COLO668 (cell line): ENCODE results near the gene CBX7.

ENCODE experiments used
- DNase-seq: peaks from one replicate; lab custom pipeline; 2025; ENCODE audit not compliant: unreplicated experiment; lab: John Stamatoyannopoulos, UW

The CBX7 gene

DNA sequence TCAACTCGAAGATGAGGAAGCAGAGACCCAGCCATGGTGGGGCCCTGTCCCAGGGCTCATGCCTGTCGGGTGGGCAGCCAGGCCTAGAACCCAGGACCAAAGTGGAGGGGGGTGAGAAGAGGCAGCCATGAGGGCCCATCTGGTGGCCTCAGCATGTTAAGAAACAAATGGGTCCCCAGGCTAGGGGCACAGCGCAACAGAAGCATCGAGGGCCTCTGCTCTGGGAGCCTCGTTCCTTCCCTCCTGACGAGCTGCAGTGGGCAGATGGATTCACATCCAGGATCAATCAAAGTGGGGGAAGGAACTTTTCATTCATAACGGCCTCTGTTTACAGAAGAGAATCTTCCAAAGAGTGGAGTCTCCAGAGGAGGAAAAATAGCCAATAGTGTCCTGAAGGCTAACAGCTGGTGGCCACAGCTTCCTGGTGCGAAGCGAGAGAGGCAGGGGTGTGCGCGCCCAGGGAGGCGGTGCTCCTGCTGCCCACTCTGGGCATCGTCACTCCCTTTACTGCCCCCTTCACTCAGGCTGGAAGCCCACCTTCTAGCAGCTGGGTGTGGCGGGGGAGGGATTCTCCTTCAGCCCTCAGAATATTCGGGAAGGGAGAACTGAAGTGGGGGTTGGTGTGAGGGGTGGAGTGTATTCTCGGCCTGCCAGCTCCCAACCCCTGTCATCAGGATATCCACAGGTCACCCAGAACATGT is 4.3 kb downstream of the CBX7 start:
- DNase-seq, result no peak

DNA sequence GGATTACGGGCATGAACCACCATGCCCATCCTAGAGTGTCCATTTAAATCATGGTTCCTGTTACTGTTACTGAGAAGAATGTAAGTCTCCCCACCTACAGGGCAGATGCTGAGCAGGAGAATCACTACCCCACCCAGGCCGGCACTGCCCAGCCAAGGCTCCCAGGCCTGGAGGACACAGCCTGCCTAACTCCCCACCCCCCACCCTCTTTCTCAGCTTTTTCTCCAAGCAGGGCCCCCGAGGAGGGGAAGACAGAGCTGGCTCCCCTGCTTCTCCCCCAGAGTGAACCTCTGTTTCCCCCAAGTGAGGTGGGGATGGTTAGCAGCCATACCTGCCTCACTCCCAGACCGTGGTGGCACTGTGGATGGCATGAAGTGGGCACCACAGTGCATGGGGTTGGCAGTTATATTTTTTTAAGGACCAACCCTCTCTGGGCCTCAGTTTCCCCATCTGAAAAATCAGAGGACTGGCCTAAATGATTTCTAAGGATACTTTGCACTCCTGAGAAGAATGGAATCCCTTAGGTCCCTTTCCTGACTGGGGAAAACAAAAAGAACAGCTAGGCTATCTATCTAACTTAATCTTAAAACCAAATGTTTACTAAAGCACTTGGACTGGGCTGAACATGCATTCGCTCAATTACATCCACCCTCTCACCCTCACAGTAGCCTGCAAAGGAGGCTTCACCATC is 5.0 kb downstream of the CBX7 start:
- DNase-seq, result no peak

DNA sequence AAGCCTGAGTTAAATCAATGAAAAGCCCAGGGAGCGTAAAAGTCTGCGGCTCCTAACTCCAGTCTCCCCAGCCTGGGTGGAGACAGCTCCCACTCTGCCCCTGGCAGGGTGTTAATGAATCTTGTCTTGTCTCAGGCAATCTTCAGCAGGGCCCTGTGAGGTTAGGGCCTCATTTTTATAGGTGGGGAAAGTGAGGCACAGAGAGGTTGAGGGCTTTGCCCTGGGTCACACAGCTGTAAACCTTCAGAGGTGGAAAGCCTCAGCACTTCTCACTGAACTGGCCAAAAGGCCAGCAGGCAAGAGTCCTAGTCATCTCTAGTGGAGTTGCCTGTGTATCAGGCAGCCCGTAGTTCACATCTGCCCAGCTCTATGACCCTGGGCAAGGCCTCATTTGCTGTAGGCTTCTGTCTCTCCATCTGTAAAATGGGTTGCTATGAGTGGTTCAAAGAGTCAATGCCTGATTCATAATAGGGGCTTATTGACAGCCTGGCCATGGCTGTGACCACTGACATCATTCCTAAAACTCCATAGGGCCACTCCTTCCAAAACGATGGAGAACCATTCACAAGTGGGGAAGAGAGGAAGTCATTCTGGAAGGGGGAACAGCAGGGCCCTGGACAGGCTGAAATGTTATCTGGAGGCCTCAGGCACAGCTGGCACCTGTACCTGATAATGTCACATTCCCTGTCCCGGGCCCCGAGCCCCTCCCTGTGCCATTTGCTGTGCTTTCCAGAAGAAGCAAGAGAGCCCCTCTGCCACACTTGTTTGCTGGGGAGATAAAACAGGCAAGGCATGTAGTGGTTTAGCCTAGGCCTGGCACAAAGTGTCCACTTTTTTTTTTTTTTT is 6.0 kb downstream of the CBX7 start:
- no peak for DNase-seq

DNA sequence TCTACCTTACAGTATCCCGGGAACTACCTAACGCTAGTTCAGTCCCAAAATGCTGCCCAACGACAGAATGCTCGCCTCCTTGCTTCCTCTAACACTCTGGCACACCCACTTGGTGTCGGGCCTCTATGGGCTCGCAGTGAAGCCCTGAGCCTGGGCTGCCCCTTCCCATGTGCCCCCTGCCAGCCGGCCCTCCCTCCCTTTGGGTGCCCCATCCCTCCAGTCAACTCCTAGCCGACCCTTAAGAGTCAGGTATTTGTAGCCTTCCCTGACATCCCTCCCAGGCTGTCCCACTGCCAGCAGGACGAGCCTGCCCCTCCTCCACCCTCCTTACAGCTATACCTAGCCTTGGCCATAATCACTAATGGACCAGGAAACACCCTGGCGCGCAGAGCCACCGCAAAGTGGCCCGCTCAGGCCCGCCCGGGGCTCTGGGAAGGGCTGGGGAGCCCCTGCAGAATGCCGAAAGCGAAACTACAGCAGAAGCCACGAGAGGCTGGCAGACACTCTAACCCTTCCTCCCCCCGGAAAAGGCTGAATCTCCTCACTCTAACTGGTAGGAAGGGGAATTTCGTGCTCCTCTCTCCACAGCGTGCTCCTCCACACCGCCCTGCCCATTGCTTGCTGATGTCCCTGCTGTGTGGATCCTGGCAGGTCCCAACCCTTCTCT is 8.2 kb downstream of the CBX7 start:
- peak; percentile 32 for DNase-seq

DNA sequence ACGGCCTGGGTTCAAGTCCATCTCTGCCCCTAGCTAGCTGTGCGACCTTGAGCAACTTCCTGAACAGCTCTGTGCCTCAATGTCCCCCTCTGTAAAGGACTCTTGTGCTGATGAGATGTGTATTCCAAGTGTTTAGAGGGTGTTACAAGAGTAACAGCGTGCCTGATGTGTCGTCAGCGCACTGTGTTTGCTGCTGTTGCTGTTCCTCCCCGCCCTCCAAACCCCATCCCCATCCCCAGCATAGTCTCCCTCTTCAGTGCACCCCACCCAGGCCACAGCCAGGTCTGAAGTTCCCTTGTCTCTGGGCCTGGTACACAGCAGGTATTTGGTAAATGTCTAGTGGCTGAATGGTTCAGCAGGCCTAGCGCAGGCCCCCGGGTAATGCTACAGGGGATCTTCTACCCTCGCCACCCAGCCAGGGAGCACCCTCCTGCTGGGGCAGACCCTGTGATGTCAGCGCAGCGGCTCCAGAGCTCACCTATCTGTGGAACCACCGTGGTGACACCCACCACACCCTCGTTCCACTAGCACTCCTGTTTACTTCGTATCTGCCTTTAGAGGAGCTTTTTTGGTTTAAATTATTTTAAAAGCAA is 10.3 kb downstream of the CBX7 start:
- no peak for DNase-seq

DNA sequence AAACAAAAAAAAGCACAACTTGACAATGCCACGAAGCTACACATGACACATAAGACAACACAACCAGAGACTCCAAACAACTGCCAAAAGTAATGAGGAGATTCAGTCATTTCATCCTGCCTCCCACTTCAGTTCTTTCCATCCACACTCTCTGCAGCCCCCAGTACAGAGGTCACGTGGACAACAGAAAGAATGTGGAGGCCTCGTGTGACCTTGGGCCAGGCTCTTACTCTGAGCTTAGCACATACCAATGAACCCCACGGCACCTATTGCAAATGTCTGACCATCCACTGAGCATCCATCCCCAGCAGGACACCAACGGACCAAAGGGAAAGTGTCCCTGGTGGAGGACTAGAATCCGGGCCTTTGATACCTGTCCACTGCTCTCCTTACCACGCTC is 12.5 kb downstream of the CBX7 start:
- DNase-seq, result no peak

DNA sequence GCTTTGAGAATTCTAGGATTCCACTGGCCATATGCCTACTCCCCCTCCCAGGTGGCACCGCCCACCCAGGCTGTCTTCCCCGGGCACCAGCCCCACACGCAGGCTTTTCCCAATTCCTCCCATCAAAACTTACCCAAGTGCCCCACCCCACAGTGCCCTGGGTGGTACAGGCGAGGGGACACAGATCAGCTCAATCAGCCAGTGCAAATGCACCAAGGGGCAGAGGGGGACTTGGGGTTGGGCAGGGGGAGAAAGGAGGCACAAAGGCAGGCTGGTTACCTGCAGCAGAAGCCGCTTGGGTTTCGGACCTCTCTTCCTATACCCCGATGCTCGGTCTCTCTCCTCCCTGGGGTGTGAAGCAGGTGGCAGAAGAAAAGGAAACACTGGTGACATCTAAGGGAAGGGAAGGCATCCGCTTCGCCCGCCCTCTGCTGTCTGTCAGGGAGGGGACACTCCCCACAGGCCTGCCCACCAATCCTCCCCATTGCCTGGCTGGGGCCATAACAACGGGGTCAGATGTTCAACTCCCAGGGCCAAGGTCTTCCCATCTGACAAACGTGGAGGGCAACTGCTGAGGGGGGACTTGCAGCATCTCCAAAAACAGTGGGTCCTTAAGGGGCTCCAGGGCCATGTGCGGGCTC is 14.0 kb downstream of the CBX7 start:
- DNase-seq, result no peak

DNA sequence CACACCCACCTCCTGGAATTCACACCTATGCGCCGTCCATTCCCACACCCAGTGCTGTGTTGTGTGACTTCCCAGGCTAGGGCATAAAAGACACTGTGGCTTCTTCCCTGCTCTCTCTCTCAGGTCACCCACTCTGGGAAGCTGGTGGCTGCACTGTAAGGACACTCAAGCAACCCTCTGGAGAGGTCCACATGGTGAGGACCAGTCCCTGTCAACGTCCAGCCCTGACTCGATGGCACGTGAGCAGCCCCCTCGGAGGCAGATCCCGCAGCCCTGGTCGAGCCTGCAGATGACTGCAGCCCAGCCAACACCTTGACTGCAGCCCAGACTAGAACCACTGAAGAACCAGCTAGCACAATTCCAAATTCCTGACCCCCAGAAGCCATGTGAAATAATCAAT is 16.2 kb downstream of the CBX7 start:
- no peak for DNase-seq

DNA sequence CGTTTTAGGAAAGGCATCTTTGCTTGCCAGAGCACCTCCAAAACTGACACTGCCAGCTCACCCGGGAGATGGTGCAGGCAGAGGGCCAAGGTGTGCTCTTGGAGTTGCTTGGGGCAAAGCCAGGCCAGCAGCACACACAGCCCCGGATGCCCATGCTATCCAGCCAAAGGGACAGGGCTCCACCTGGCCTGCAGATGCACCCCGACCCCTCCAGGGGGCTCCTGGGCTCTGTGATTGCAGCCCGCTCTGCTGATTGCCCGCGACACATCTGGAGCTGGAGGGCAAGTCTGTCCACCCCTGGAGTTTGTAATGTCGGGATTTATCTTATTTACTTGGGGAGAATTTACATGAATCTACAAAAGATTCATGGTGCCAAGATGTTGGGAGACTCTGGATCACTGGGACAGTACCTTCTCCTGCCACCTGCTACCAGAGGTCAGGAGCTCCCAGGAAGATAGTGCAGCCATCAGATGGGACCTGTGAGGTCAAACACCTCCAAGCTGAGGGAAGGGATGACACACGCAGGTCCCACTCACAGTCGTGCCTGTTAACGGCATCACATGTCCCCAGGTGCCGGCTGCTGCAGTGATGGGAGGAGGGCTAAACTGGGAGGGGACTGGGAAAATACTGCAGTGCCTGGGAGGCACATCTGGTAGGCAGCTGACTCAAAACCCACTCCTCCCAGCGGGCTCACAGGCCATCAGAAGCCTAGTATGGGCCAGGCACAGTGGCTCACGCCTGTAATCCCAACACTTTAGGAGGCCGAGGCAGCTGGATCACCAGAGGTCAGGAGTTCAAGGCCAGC is 17.2 kb downstream of the CBX7 start:
- peak; percentile 60 for DNase-seq

DNA sequence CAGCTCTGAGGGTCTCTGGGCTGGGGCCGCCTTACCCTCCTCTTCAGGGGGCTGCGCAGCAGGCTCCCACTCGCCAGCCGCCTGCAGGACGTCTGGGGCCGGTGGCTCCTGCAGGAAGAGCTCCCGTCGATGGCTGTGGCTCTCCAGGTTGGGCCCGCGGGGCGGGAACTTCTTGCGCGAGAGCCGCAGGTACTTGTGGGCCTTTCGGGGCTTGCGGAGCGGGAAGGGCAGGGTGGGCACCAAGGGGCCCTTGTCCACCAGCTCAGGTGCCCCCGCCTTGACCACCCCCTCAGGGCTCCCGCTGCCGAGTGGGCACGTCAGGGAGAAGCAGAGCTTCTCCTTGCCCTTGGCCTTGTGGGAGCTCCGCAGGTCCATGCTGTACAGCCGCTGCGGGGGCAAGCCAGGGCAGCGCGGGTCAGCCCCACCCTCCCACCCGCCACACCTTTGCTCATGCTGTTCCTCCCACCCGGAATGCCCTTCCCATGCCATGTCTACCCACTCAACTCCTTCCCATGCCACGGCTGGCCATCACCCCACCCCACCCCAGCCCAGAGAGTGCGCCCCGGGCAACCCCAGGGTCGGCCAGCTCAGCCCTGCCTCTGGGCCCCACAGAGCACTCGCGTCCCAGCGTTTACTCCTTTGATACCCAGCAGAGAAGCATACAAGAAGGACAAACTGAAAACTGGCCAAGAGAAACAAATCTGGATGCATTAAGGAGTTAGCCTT is 18.0 kb downstream of the CBX7 start:
- DNase-seq, result no peak

DNA sequence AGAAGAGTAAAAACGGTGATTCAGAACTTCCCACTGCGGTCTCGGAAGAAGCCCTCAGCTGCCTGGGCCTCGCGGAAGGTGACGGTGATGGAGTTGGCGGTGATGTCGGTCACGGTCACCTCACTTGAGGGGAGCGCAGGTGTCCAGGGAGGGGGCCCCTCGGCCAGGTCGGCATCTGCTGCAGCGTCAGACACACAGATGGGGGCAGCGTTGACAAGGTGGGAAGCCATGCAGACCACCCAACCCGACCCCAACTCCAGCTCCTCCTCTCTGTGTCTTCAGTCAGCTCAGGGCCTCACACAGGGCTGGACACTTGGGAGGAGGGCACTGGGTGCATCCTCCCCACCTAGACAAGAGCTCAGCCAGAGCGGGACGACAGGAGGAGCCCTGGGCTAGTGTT is 18.6 kb downstream of the CBX7 start:
- DNase-seq, result no peak

DNA sequence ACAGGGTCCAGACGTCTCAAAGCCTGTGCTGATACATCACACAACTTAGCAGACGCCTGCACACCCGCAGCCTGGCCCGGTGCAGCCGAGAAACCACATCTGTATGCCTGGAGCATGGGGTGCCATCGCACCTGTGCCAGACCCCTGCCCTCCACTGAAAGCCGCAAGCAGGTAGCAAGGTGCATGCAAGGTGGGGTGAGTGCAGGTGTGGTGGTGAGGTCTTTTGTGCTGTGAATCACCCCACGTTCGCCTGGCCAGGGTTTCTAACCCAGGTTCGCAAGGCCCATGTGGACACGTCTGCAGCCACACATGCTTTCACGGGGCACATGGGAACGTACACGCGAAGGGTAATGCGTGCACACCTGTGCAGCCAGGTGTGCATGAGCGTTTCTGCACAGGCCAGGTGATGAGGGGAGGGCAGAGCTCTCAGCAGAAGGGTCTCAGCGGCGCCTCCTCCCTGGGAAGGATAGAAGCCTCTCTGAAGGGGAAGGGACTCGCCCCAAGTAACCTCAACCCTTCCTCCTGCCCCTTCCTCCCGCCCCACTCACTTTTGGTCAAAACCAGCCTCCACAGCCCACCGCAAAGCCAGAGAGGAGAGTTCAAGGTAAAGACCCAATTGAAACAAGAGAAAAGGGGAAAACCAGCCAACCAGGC is 19.5 kb downstream of the CBX7 start:
- DNase-seq, result no peak

DNA sequence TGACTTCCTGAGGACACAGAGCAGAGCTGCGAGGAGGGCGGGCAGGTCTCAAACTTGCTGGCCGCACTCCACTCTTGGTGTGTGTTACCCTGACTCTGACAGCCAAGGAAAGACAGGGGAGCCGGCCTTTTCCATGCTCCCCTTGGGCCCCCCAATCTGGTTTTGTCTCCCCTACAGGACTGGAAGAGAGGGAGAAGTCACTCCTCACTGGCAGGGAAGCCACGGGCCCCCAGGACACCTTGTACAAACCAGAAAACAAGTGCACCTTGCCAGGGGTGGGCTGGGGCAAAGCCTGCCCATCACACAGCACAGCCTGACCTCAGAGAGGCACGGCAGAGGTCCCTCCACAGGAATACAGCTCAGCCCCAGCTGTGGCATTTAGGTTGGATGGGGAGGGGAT is 20.2 kb downstream of the CBX7 start:
- DNase-seq, result no peak

DNA sequence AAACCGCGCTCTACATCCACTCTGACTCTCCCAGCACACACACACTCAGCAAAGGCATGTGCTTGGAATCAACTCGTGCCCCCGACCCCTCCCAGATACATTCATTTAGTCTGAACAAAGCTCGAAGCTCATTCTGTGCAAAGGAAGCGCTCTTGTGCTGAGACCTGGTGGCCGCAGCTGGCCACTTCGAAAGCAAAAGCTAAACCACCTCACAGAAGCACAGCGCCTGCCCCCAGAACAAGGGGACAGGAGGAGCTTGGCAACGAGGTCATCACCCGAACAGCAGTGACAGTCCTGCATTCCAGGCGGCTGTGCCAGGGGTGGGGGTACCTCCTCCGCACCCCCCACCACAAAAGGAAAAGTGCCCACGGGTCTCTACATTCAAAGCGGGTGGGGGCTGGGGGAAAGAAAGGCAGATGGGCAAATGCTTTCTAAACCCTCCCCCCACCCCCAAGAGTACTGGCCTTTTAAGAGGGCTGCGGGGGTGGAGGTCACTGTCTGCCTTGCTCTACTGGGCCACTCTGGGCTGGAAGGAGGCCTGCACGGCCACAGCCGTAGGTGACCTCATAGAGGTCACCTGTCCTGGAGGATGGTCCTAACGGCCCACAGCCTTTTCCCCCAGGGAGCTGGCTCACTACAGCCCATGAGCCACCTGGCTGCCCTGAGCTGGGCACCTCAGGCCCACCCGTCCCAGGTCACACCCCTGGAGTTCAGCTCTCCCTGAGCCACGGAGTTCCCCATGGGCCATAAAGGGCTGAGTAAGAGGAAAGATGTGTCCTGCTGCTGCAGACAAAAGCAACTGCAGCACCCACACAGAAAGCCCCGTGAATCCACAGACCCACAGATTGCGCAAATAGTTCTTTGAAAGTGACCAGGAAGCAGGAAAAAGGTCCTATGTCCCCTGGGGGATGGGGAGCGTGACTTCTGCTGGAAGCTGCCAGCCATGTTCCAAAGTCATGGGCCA is 21.3 kb downstream of the CBX7 start:
- no peak for DNase-seq

DNA sequence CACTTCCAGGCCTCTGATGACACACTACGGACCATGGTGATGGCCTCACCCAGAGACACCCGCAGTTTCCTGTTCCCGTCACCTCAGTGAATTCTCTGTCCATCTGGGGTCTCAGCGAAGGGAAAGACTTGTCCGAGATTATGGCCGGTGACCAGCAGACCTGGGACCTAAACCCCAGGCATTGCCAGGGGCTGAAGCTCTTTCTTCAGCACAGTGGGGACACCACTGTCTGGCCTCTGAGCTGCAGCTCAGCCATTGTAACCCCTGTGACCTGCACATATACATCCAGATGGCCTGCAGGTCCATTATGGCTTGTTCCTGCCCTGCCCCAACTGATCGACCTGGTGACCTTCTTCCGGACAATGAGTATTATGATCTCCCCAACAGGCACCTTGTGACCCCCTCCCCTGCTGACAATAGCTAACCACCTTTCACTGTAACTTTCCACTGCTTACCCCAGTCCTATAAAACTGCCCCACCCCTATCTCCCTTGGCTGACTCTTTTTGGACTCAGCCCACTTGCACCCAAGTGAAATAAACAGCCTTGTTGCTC is 22.3 kb downstream of the CBX7 start:
- DNase-seq, result no peak

DNA sequence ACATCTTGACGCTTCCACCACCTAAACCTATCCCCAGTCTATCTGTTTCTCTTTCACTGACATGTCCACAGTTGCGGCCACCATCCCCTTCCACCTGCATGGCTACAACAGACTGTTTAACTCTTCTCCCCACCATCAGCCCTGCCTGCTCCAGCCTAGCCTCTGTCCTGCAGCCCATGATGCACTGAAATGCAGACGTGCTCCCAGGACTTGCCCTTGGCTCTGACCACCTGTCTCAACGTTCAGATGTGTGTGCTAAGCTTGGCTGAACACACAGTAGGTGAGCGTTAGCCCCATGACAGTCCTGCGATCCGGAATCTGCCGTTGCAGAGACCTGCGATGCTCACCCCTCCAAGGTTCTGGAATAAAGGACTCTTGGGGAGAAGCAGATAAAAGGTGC is 22.7 kb downstream of the CBX7 start:
- DNase-seq, result no peak

DNA sequence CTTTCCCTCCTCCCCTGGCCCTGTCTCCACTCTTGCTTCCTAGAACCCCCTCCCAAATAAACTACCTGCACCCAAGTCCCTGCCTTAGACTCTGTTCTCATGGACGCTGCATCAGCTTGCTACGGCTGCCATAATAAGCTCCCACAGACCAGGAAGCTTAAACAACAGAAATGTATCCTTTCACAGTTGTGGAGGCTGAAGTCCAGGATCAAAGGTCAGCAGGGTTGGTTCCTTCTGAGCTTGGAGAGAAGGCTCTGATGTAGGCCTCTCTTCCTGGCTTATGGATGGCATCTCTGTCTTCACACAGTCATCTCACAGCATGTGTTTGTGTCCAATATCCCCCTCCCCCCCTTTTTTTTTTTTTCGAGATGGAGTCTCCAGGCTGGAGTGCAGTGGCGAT is 23.4 kb downstream of the CBX7 start:
- no peak for DNase-seq
